NCI-H146 treated with DMSO at 0.1 percent for 48 hours (cell line): ENCODE results near the gene ZNF543.
A peak's percentile ranks its signal among the peaks of the same experiment; 100 is the strongest.
"Not testable (repeated sequence)": the region's sequence is repeated elsewhere in the genome, so short reads cannot be mapped to it uniquely, and the experiment has no call there.

Experiments
- DNase-seq: peaks from one replicate; lab custom pipeline; 2025; ENCODE audit not compliant: unreplicated experiment; lab: John Stamatoyannopoulos, UW

The ZNF543 gene

DNA sequence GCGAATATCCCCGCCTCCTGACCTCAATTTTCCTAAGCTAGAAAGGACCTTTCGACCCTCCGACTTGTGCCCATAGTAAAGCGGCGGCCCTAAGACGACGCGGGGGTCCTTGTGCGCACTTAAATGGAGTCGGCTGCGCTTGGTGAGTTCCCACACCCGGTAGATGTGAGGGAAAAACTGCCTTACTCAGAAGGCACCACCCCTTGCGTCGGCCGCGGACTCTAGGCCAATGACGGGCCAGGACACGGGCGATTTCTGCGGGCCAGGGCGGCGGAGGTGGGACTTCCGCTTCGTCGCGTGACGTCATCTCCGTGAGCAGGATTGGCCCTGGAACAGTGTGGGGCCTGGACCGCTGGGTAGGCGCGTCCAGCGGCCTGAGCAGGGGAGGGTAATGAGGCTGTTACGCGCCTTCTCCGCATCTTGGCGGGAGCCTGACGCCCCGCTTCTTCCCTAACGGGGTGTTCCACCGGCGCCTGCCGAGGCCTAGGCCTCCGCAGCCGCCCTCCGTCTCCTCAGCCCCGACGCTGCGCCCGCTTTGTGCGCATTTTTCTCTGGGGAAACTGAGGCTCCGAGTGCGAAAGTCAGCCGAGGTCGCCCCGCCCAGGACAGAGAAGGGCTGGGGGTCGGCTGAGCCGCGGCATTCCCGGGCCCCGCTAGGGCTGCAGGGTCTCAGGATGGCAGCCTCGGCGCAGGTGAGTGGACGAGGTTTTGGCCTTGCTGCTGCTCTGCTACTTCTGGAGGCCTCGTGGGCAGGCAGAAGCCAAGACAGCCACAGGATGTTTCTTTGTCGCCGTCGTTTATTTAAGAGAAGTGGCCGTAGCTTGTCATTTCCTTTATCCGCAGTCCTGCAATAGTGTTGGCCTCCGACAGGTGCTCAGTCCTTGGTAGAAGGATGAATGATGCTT, at the start of gene ZNF543:
Gene ZNF543 (plus strand): TSS at position 293 of the 905 bp plus-strand sequence. CDS start 382 bp downstream, at position 675.
- peak; percentile 94 for DNase-seq

DNA sequence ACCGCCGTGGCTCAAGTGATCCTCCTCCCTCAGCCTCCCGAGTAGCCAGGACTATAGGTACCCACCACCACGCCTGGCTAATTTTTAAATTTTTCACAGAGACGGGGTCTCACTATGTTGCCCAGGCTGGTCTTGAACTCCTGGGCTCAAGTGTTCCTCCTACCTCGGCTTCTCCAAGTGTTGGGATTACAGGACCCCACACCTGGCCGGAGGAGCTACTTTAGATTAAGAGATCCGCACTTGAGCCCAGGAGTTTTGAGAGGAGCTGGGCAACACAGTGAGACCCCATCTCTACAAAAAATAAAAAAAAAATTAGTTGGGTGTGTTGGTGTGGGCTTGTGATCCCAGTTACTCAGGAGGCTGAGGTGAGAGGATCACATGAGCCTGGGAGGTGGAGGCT, 49.0 kb upstream of the ZNF543 start:
- DNase-seq, result no peak

DNA sequence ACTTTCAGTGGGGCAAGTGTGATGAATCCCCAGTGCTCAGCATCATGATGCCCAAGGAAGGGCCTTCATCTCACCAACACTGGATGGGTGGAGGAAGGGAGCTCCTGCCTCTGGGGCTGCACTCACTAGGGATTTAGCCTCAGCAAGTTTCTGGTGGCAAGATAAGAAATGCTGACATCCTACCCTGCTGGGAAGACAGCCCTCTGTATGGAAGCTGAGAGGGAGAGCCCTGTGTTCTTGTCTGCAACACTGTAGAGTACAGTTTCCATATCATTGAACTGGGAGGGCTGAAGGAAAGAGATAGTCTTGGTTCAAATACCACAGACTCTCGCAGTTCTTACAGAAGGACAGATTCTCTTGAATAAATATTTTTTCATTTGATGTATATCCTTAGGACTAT, 47.3 kb upstream of the ZNF543 start:
- no peak for DNase-seq

DNA sequence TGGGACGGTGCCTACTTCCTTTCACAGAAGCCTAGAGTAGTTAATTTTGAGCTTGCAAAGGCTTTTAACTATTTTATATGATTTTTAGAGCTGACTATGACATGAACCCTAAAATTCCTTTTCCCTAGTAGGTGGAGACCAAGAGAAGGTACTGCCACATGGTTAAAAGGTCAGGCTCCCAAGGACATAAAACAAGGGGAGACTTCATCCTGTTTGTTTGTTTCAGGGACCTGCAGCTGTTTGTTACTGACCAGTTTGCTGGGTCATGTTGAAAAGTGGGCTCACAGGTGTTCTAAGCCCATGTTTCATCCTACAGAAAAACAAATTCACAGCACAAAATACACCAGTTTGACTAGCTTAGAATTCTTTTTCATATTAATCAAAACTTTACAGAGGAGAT, 43.8 kb upstream of the ZNF543 start:
- DNase-seq, result no peak

DNA sequence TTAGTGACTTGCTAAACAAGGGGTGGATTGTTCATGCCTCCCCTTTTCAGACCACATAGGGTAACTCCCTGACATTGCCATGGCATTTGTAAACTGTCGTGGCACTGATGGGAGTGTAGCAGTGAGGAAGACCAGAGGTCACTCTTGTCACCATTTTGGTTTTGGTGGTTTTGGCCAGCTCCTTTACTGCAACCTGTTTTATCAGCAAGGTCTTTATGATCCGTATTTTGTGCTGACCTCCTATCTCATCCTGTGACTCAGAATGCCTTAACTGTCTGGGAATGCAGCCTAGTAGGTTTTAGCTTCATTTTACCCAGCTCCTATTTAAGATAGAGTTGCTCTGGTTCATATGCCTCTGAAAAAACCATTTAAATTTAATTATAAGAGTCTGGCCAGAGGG, 41.8 kb upstream of the ZNF543 start:
- DNase-seq, result not testable (repeated sequence)

DNA sequence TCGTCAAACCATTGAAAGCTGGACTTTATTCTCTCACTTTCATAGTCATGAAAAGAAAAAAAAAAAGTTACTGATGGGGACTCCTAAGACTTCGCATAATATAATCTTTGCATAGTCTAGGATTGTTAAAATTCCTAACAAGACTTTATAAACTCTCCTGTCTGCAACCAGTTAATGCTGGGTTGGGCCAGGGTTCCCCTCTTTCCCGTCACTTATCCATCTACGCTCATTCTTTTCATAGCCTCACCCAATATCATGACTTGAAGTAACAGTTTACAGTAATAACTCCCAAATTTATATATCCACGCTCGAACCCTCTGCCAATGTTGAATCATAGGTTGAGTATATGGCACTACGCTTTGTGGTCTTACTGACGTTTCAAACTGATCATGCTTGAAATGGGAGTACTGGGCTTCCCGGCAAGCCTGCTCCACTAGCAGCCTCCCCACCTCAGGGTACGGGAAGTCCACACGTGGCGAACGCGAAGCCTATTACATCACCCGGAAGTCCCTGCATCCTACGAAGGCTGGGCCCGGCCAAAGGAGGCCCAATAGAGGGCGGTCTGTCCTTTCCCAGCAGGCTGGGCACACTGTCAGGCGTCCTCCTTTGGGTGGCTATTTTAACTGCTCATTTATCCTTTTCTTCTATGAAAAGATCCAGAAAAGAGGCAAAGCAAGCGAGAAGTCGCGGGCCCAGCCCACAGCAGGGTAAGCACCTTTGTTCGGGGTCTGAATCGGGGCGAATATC, 40.7 kb upstream of the ZNF543 start:
- peak; percentile 93 for DNase-seq

DNA sequence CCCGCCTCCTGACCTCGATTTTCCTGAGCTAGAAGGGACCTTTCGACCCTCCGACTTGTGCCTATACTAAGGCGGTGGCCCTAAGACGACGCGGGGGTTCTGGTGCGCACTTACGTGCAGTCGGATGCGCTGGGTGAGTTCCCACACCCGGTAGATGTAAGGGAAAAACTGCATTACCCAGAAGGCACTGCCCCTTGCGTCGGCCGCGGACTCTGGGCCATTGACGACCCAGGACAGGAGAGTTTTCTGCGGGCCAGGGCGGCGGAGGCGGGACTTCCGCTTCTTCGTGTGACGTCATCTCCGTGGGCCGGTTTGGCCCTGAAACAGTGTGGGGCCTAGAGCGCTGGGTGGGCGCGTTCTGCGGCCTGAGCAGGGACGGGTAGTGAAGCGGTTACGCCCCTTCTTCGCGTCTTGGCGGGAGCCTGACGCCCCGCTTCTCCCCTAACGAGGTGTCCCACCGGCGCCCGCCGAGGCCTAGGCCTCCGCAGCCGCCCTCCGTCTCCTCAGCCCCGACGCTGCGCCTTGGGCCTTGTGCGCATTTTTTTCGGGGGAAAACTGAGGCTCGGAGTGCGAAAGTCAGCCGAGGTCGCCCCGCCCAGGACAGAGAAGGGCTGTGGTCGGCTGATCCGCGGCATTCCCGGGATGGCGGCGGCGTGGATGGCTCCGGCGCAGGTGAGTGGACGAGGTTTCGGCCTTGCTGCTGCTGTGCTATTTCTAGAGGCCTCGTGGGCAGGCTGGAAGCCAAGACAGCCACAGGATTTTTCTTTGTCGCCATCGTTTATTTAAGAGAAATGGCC, 39.9 kb upstream of the ZNF543 start, which contains the start of gene ZNF460:
Gene ZNF460 (plus strand): TSS at position 321 of the 797 bp plus-strand sequence. CDS start 322 bp downstream, at position 643.
- DNase-seq, result peak; percentile 94

DNA sequence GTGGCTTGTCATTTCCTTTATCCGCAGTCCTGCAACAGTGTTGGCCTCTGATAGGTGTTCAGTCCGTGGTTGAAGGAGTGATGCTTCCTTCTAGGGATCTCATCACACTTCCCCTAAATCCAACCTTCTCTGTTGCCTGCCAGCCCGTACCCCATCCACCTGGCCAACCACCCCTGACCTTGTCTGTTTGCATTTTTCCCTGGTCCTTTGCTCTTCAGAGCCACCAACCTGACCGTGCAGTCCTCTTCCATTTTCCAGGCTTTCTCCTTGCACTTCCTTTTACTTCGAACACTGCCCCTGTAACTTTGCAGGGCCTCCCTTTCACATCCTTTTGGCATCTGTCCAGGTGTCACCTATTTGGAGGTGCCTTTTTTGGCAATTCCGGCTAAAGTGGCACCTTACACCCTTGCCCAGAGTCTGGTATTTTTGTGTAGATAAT, 39.3 kb upstream of the ZNF543 start:
- DNase-seq, result no peak

DNA sequence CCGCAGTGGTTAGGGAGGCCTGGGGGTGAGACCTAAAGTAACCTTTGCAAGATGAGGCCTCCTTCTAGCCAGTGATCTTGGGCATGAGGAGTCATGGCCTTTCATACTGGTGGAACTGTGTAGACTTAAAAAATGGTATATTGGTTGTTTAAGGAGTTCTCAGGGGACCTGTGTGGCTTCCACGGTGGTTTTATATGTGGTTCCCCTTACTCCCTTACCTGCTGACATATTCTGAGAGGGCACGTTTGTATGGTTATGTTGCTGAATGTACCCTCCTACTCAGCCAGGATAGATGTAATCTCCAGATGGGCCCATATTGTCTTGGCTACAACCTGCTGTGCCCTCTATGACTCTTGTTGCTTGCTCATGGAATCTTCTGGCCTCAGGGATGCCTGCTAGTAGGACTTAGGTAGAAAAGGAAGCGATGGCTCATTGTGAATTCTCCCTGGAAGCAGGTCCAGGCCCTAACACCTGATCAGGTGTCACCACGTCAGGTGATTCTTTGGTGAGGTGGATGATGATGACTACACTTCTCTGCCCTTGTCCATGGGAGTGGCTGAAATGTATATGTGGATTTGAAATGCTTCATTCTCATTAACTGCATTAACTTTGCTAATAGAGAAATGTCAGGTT, 38.1 kb upstream of the ZNF543 start:
- no peak for DNase-seq

DNA sequence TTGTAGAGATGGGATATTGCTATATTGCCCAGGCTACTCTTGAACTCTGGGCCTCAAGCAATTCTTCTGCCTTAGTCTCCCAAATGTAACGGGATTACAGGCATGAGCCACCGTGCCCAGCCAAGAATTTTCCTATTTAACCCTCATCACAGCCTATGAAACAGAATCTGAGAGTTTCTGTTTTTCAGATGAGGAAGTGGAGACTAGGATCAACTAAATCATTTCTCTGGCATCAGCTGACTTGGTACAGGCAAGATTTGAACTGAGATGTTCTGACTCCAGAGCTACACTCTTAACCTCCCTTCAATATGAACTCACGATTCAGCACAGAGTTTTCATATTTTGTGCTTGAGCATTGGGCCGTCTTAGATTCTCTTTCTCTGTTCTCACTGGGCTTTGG, 31.9 kb upstream of the ZNF543 start:
- DNase-seq, result no peak

DNA sequence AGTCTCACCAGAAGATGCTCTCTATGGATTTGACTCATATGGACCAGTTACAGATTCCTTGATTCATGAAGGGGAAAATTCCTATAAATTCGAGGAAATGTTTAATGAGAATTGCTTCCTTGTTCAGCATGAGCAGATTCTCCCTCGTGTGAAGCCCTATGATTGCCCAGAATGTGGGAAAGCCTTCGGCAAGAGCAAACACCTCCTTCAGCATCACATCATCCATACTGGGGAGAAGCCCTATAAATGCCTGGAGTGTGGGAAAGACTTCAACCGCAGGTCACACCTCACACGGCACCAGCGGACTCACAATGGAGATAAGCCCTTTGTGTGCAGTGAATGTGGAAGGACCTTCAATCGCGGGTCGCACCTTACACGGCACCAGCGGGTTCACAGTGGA, 29.3 kb upstream of the ZNF543 start:
- no peak for DNase-seq

DNA sequence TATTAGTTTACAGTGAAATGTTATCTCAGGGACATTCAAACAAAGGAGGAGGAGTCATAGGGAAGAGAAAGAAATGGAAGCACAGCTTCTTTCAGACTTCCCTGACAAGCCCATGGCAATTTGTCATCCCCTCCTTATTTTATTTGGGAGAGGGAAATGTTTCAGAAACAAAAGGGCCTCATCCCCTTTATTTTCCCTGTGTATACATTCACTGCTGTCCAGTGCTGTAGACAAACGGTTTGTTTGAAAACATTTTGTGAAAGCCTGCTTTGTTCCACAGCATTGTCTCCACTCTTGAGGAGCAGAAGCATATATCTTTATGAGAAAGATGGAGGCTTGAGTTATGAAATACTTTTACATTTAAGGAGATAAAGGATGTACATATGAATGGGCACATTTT, 27.7 kb upstream of the ZNF543 start:
- no peak for DNase-seq

DNA sequence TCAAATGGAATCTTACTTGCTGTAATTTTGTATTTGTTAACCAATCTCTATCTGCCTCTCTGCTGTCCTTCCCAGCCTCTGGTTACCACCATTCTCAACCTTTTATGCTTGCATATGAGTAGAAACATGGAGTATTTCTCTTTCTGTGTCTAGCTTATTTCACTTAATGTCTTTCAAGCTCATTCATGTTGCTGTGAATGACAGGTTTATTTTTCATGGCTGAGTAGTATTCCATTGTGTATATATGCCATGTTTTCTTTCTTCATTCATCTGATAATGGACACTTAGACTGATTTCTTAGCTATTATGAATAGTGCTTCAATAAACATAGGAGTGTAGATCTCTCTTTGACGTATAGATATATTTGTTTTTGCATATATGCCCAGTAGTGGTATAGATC, 26.6 kb upstream of the ZNF543 start:
- no peak for DNase-seq

DNA sequence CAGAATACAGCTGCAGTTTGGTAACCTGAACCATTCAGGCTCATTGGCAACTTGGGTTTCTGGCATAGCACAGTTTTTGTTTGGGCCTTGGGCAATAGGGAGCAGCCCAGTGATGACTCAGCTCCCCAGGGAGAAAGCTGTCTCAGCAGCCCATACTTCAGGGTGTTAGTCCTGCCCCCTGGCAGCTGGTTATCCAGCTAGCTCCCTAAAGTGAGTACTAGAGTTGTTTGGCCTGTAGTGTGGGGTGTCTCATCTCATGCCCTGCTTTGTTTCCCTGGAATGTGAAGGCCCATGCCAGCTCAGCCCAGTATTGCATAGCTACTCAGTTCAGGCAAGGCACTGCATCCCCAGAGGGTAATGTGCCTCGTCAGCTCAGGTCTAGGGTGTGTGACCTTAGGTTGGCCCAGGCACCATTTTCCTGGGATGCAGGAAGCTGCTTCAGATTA, 18.2 kb upstream of the ZNF543 start:
- DNase-seq, result no peak

DNA sequence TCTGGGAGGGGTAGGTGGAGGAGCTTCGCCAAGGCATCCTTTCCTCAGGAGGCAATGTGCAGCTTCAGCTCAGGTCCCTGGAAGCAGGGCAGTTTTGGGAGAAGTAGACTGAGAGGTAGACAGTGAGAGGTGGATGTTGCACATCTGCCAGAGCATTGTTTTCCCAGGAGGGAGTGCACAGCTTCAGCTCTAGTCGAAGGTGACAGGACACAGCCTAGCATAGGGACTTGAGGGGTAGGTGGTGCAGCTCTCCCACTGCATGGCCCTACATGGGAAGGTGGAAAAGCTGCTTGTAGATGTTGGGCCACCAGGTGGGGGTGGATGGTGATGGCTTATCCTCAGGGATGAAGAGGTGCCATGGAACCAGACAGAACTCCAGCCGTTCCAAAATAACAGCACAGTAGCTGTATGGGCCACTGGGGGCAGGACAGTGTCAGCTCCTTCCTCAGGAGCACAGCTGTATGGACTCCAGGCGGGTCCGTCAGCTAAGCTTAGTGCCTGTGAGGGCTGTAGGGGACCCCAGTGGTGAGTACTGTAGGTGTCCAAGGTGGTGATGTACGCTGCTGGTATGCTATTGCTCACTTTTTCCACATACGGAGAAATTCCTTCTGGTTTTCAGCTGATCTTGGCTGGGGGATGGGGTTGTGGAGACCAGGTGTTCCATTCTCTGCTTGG, 17.4 kb upstream of the ZNF543 start:
- no peak for DNase-seq

DNA sequence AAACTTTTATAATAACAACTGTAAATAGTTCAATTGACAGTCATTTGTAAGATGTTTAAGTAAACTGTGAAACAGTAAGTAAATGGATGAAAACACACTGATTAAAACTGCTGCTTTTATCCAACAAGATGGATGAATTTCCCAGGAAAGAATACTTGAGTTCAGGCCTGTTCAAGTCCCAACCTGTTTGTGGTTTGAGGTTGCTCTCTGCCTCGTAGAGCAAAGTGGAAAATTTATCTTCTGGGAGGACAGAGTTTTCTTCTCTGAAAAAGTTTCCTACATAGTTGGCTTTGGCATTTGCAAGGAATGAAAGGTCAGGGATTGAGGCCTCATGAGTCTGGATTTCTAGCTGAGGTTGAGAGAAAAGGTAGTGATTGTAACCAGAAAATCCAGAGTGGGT, 15.2 kb upstream of the ZNF543 start:
- DNase-seq, result no peak

DNA sequence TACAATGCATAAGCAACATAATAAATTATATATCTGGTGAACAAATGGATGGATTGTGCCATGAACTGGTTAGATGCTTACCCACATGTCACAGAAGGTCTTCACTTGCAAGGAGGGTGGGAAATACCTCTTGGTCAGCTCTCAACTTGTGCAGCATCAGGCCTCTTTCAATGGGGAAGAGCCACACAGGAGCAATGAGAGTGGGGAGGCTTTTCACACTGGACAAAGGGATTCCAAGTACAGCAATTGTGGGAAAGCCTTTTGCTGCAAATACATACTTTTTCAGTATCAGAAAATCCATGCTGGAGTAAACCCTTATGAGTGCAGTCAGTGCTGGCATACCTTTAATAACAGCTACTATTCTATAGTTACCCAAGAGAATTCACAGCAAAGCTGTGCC, 11.8 kb upstream of the ZNF543 start:
- no peak for DNase-seq

DNA sequence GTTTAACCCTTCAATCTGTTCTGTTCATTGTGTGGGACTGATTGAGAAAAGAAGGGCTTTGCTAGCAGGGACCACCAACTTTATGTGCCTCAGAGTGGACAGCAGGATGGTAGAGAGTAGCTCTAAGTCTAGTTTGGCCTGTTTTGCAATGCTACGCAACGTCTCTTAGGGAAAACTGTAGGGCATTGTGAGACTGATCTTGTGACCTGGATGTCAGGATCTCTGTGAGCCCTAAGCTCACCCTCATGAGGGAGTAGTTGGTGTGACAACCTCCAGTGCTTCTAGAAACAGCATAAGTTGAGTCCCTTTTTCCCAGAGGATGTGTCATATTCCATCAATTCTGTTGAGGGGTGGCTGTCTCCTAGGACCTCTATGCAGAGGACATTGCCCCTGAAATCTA, 9.5 kb upstream of the ZNF543 start:
- no peak for DNase-seq

DNA sequence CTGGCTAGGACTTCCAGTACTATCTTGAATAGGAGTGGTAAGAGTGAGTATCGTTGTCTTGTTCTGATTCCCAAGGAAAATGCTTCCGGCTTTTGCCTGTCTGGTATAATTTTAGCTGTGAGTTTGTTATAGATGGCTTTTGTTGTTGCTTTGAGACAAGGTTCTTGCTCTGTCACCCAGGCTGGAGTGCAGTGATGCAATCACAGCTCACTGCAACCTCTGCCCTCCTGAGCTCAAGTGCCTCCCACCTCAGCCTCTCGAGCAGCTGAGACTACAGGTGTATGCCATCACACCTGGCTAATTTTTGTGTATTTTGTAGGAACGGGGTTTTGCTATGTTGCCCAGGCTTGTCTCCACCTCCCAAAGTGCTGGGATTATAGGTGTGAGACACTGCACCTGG, 6.1 kb upstream of the ZNF543 start:
- DNase-seq, result no peak

DNA sequence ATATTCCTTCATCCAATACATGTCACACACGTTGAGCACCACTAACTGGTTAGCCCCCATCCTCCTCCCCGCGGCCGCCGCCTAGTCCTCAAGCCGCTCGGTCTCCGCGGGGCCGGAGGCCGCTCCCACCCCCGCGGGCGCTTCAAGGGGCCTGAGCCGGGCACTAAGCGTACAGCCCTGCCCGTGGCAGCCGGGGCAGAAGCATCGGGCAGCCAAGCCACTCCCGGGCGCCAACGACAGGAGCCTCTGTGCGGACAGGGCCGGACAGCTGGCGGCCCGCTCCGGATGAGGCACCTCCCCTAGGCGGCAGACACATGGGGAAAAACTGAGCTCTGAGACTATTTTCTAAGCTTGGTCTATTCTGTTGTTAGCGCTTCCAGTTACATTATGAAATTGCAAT, 2.8 kb upstream of the ZNF543 start:
- no peak for DNase-seq
